Glutamatergic neuron (in vitro differentiated cells): ENCODE results near the gene PRR29. TPM values are rescaled to one million over a fixed set of nuclear protein-coding genes. Genes with fewer than 3 reads are reported as not detected.

Experiments used
- DNase-seq: peaks from one replicate; pipeline ENCODE4 v3.0.0; 2022
- H3K27ac Mint-ChIP-seq: one replicate; pipeline ENCODE4 v1.8.0; 2020; ENCODE audit warnings: mild to moderate bottlenecking, mixed read lengths, inconsistent platforms; ENCODE audit not compliant: unreplicated experiment
- H3K27me3 Mint-ChIP-seq: one replicate; pipeline ENCODE4 v1.8.0; 2020; ENCODE audit warnings: mild to moderate bottlenecking, moderate library complexity, mixed read lengths, inconsistent platforms; ENCODE audit not compliant: unreplicated experiment
- H3K36me3 Mint-ChIP-seq: one replicate; pipeline ENCODE4 v1.8.0; 2020; ENCODE audit warnings: mild to moderate bottlenecking, mixed read lengths, inconsistent platforms; ENCODE audit not compliant: unreplicated experiment
- H3K4me1 Mint-ChIP-seq: one replicate; pipeline ENCODE4 v1.8.0; 2020; ENCODE audit warnings: mild to moderate bottlenecking, low read depth, mixed read lengths, inconsistent platforms; ENCODE audit not compliant: unreplicated experiment
- H3K4me3 Mint-ChIP-seq: one replicate; pipeline ENCODE4 v1.8.0; 2020; ENCODE audit warnings: mild to moderate bottlenecking, mixed read lengths, inconsistent platforms; ENCODE audit not compliant: unreplicated experiment
- H3K9me3 Mint-ChIP-seq: one replicate; pipeline ENCODE4 v1.8.0; 2020; ENCODE audit warnings: mild to moderate bottlenecking, moderate library complexity, mixed read lengths, inconsistent platforms; ENCODE audit not compliant: unreplicated experiment
- total RNA-seq: library from RNA; stranded (reverse); fragmentation: NEBNext Ultra II Directional; extraction: Animal tissue kit (Norgen Biotek cat#: 25700); gene quantifications from one replicate; pipeline ENCODE4 v1.2.1, GENCODE V29; 2021; ENCODE audit not compliant: unreplicated experiment
- TF ChIP-seq, protein P1 (sequence below): fragments of 200-600 bp; sonication (generic); IDR thresholded peaks from one replicate; pipeline ENCODE4 v1.5.0; 2021; ENCODE audit not compliant: partially characterized antibody, unreplicated experiment

The PRR29 gene
- total RNA-seq, 1 donor from 2014 or later, result not detected

DNA sequence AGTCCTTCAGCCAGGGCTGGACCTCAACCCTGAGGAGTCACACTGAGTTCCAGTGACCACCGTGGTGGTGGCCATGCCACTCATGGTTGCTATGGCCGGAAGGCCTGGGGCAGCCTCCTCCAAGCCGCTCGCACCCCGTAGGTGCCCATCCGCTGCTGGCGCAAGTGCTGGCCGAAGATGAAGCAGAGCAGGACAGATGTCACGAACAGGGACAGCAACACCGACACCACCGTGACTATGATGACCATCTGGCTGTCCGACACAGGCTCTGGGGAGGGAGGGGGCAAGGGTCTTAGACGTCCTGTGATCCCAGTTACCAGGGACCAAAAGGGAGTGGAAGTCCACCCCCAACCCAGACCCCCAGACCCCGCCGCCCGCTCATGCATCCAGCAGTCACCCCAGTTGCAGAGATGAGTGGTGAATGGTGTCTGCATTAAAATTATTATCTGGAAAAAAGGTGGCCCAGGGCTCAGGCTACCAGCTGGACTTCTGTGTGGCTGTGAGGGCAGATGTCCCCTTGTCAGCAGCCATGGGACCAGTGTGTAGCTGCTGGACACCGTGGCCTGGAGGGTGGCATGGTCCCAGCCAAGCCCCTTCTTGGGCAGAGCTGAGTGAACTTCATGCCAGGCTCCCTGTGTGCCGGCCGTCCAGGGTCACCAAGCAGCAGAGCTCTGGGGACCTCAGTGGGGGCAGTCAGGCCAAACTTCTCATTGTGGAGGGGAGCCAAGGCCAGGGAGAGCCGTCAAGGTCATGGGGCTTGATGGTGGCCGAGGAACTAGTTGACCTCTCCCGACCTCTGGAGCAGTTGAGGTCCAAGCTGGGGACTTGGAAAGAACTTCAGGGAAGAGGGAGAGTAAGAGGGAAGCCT lies 4.7 kb downstream of the PRR29 start:
- TF ChIP-seq, protein P1, sequence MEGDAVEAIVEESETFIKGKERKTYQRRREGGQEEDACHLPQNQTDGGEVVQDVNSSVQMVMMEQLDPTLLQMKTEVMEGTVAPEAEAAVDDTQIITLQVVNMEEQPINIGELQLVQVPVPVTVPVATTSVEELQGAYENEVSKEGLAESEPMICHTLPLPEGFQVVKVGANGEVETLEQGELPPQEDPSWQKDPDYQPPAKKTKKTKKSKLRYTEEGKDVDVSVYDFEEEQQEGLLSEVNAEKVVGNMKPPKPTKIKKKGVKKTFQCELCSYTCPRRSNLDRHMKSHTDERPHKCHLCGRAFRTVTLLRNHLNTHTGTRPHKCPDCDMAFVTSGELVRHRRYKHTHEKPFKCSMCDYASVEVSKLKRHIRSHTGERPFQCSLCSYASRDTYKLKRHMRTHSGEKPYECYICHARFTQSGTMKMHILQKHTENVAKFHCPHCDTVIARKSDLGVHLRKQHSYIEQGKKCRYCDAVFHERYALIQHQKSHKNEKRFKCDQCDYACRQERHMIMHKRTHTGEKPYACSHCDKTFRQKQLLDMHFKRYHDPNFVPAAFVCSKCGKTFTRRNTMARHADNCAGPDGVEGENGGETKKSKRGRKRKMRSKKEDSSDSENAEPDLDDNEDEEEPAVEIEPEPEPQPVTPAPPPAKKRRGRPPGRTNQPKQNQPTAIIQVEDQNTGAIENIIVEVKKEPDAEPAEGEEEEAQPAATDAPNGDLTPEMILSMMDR, result no peak
- Mint-ChIP-seq H3K36me3 (no peaks in the 10 kb centered on the region), H3K27ac (no peak overlapping the region), H3K9me3 (peaks cover 2% of the 10 kb centered on the region), H3K27me3 (peaks cover 5% of the 10 kb centered on the region), H3K4me3 (no peak overlapping the region), H3K4me1 (no peaks in the 10 kb centered on the region)
- DNase-seq, result no peak

DNA sequence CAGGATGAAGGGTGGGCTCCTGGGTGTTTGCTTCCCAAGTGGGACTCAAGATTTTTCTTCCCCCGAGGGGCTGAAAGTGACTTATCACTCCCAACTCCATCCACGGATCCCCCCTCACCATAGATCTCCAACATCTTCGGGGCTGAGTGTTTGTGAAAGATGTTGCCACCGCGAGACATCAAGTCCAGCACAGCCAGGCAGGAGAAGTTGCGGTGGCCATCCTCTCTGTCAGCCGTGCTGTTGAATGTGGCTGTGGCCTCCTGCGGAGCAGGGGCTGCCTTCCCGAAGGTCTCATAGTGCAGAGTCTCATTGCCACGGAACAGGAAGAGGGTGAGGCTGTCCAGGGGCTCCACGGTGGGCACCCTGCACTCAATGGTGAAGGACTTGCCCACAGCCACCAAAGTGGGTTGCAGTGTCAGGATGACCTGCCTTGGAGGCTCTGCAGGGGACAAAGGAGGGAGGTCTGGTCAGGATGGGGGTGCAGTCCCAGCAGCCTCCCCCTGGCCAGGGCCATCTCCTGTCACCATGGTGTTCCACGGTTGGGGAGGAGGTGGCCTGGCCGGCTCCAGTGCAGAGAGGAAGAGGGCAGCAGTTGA lies 5.5 kb downstream of the PRR29 start:
- Mint-ChIP-seq H3K36me3 (no peaks in the 10 kb centered on the region), H3K27me3 (peaks cover 5% of the 10 kb centered on the region), H3K9me3 (peaks cover 2% of the 10 kb centered on the region), H3K4me1 (no peaks in the 10 kb centered on the region), H3K27ac (no peak overlapping the region), H3K4me3 (no peak overlapping the region)
- TF ChIP-seq, protein P1, result no peak
- no peak for DNase-seq

DNA sequence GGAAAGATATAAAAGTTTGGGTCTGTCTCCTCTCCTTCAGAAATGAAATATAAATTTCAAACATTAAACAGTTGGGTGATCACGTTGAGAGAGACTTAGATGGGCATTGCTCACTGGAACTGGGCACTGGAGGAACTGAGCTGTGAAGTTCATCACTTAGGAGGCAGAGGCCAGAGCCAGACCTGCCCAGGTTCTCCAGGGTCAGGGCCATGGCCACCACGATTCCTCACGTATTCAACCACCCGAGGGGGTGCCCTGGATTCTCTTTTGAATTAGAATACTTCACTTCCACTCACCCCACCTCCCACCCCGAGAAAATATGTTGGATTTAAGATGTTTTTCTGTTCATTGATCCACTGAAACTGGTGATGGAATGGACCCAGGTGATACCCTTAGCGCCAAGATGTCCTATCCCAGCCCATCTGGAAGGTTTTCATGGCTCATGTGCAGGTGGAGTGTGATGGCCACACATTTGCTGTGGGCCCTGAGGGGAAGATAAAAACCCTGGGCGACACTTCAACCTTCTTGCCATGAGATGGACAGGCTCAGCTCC lies 6.1 kb downstream of the PRR29 start:
- Mint-ChIP-seq H3K4me1 (no peaks in the 10 kb centered on the region), H3K36me3 (no peaks in the 10 kb centered on the region), H3K27me3 (peaks cover 5% of the 10 kb centered on the region), H3K27ac (no peak overlapping the region), H3K9me3 (peaks cover 2% of the 10 kb centered on the region), H3K4me3 (no peak overlapping the region)
- no peak for DNase-seq
- TF ChIP-seq, protein P1, result no peak

DNA sequence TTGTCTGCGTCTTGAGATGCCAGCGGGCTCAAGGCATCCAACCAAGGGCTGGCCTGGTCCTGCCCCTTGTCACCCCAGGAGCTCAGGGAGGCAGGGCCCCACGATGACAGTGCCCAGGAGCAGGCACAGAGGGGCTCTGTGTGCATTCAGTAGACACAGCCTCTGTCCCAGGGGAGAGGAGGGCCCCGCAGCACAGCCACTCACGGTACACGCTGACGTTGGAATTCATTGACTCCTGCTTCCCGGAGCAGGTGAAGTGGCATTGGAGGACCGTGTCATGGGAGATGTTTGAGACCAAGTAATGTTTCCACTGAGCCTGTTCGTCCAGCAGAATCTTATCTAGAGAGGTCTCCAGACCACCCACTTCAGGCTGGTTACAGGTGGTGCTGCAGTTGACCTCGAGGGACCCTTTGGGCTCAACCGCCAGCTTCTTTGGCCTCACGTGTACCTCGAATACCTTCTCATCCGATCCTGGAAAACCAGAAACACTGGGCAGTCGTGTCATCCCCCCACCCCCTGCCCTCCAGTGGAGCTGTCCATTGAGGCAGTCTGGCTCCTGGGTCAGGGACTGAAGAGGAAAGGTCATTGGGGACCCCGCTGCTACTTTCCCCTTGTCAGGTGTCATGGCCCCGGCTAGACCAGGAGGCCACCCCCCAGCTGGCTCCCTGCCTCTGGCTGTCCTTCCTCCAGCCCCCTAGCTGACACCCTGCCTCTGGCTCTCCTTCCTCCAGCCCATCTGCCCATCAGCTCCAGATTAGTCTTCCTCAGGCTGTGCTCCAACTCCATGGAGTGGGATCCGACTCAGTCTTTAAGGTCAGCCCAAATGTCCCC lies 7.0 kb downstream of the PRR29 start:
- H3K27me3 Mint-ChIP-seq, result no peaks in the 10 kb centered on the region
- H3K4me1 Mint-ChIP-seq, result no peaks in the 10 kb centered on the region
- no peak overlapping the region for H3K4me3 Mint-ChIP-seq
- TF ChIP-seq, protein P1, result no peak
- no peaks in the 10 kb centered on the region for H3K9me3 Mint-ChIP-seq
- DNase-seq, result no peak
- no peak overlapping the region for H3K27ac Mint-ChIP-seq
- H3K36me3 Mint-ChIP-seq, result no peaks in the 10 kb centered on the region
